Stimulated activated CD4-positive, alpha-beta T cell treated with anti-CD3 and anti-CD28 coated beads, Interleukin-12 subunit alpha, Interleukin-12 subunit beta, amount 100 ng/mL, for 48 hours (primary cell): ENCODE data around the gene CEL.

Source experiments
- DNase-seq, 3 donors: peaks; one replicate each; pipeline ENCODE4 v3.0.0-alpha.2; 2020; ENCODE audit warnings: low read depth in 2 of 3, low spot score in 1 of 3

CEL gene

DNA sequence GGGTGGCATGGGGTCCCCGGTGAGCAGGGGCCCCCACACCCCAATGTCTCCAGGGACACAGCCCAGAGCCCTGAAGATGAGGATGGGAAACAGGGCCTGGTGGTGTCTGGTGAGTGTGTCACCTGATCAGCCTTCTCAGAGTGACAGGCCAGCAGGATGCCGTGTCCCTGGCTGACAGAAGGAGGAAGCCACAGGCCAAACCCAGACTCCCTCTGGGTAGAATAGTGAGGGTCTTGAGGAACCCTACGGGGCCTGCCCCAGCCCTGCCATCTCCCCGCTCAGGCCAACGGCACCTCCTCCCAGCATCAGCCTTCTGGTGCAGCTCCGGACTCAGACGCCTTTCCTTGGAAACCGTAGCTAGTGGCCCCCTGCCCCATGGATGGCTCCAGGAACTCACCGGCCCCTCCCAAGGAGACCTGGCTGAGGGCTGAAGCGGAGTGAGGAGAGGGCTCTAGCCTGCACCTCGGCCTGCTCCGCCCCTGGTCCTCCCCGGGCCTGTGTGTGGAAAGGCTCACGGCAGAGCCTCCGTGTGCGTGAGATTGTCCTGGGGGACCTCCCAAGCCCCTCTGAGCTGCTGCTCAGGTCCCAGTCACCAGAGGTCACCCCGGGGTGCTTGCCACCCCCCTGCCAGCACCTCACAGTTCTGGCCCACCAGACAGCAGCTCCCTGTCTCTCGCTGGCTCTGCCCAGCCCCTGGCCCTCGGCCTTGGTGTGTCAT is 53.3 kb downstream of the CEL start:
- DNase-seq: no peak

DNA sequence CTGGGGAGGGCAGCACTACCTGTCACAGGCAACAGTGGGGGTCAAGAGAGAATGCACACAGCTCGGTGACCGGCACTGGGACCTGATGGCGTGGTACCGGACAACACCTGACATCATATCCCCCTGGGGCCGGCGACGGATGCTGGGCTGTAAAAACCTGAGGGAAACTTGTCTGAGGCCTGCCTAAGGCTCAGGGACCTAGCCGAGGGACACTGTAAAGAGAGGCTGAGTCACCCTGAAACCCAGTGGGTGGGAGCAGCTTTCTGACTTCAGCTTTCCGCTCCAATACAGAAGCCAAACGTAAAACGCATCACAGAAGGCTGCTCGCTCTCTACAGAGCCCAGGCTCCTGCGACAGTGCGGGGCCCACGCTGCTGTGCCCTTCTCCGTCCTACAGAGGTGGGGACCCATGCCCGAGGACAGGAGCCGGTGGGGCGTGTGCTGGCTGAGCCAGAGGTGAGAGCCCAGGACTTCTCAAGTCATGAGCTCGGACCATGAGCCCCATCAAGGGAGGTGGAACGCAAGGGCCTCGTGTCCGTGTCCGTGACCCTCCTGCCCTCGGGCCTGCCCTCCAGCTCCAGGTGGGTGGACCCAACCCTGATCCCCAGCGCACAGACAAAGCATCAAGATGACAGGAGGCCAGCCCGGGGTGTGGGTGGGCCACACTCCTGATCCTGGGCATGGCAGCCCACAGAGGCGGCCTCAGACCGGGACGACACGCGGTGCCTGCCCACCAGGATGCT is 54.0 kb downstream of the CEL start:
- peak; percentile 67 to 71 (median 67) for DNase-seq

DNA sequence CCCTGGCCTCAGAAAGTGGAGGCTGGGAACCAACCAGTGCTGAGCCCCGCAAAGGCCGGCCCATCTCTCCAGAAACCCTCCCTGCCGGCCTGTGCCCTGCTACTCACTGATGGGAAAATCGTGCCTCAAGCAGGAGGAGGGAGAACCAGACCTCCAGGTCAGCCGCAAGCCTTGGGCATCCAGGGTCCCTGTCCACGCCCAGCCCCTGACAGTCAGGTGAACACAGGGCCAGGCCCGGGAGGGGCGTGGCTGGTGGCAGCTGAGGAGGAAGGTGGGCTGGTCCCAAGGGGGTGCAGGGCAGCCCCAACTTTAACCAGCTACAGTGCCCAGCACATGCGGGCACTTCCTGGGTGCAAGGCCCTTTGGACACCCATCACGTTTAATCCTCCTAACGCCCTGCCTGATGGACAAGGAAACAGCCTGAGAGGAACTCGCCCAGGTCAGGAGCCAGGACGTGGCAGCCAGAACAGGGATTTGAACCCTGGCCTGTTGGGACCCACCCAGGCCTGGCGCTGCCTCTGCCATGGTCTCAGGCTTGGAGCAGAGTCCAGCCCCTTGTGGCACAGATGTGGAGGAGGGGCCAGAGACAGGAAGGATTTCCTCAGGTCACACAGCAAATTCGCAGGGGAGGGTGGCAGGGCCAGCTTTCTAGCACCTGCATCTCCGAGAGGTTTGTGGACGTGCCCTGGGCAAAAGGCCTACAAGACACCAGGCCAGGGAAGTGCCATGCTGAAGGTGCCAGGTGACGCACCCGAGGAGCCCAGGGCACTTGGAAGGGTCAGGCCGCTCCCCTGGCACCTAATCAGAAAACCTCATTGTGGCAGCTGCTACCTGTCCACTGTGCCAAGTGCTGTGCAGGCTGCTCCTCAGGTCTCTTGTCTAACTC is 54.8 kb downstream of the CEL start:
- no peak for DNase-seq

DNA sequence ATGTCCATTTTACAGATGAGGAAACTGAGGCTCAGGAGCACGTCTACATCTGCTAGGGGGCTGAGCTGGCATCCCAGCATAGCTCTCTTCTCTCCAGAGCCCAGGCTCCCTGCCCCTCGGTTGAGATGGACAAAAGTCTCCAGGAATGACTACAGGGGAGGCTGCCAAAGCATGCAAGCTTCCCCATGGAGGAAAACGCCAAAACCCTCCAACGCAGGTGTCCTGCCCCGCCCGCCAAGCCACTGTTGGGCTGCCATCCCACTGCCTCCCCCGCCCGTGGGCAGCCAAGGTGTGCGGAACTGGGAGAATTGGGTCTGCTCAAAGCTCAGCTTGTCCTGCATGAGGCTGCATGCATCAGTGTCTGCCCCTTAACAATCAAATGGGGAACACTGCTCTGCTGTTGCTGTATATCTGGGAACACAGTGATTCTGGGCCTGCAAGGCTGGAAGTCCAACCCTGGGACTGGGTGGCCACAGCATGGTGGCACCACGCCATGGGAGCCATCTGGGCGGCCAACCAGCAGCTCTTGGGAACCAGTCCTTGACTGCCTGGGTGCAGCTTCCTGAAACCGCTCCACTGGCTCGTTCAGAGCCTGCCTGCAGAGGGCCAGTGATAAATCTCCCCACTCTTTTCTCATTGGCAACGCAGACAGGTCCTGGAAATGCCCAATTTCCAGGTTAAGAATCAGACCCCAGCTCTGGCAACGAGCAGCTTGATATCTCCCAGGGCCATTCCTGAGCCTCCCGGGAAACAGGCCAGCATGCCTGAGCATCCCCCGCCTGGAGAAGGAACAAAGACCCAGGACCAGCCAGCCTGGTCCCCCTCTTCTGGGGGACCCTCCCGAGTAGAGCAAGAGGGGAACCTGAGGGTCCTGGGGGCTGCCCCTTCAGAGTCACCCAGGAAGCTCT is 55.7 kb downstream of the CEL start:
- no peak for DNase-seq

DNA sequence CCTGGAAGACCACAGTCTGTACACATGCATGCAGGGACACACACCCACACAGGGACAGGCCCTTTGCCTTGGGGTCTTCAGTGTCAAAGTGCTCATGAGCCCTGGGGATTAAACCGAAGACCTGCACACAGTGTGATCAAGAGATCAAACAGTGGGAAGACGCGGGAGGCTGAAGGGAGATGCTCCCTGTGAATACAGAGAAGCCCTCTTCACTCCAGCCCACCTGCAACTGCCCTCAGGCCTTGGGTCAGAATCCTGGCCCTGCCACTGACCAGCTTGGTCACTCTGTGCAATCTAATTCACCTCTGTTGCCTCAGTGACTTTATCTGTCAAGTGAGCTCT is 56.4 kb downstream of the CEL start:
- no peak for DNase-seq

DNA sequence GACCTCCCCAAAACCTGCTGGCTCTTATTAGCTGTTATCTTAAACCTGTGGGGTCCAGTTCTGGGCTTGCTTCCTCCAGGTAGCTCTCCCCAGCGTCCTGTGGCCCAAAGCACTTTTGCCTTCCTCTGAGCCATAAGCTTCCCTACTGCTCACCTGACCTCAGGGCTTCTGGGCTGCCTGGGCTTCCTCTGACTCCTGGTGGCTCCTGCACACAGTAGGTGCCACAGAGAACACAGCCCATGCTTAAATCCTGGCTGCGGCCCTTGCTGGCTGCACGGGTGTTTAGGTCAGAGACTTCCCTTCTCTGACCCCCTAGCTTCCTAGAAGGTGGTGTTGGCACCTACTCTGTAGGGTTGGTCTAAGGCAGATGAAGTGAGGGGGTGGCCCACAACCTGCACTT is 56.8 kb downstream of the CEL start:
- no peak for DNase-seq

DNA sequence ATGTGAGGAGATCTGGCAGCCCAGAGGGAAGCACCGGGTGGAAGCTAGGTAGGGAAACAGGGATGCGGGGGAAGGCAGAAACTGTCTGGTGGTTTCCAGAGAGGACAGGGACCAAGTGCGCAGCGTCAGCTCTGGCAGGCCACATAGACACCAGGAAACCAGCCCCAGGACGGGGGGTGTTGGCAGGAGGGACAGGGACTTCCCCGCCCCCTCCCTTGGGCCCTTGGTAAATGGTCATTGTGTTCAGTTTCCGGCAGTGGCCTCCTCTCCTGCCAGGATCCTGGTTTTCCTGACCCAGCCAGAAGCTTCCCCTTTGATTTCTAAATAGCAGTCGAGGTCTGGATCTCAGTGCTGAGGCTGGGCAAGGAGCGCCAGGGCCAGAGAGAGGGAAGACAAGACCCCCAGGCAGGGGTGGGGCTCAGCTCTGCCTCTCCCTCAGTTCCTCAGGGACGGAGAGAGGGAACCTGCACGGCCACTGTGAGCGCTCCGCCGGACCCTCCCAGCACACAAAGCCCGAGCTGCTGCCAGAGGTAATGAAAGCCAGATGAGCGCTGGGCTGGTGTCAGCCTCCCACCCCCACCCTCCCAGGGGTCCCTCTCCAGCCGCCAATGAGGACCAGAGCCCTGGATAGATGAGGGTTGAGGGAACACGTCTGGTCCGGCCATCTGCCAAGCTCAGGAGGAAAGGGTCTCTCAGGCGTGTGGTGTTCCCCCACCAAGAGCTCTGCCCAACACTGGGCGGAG is 57.5 kb downstream of the CEL start:
- no peak for DNase-seq

DNA sequence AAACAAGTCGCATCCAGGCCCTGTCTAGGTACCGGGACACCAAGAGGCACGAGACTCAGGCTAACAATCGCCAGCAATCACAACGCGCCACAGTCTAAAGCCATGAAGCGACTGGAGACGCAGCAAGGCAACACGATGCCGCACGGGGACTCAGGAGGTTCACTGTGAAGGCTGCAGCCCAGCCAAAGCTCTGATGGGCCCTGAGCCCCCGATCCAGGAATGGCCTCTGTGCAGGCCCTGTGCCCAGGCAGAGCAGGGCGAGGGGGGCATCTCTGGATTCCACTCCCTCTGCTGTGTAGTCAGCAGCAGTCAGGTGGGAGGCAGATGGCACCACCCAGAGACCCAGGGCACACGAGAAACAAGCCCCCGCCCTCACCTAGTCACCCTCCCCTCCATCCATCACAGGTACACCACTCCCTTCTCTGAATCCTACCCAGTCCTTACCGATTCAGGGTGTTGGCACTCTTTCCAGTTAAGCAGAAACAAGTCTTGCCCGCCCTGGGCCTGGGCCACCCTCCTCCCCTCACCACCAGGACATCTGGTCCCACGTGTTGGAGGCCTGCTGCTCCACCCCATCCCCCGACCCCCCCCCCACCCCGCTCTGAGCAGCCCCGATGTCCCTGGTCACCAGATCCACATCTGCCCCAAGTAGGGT is 58.2 kb downstream of the CEL start:
- no peak for DNase-seq

DNA sequence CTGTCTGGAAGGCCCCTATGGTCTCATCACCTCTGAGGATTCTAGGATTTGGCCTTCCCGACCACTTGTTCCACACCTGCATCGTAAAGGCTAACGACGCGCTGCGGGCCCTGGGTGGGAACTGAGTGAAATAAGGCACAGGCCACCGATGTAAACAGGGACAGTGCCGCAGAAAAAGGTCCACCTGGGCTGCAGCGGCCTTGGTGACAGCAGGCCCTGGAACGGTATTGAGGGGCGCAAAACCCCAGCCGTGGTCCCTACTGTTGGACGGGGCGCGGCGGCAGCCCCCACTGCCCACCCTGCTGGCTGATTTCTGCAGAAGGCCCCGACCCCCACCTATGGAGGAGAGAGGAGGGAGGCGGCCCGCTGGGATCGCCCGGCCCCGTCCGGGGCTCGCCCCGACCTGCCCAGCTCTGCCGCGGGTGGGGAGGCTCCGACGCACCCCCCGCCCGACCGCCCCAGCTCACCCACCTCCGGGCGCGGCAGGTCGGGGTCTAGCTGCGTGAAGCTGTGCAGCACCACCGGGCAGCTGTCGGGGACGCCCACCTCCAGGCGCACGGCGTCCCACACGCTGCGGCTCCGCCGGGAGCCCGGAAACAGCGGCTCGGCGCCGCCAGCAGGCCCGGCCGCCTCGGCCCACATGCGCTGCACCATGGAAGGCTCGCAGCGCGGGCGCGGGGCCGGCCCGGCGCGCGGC is 58.9 kb downstream of the CEL start:
- no peak for DNase-seq
